ENCODE data around the gene CNOT4. TPM values are rescaled to one million over a fixed set of nuclear protein-coding genes. Genes with fewer than 3 reads are reported as not detected.

Gene CNOT4
- total RNA-seq (2022), result 21.9 and 26.0 TPM in 2 replicates
- Bru-seq, nascent RNA, result percentile 87 among the genes with signal in this experiment
- BruChase-seq, experiment 1, labeled RNA remaining after a 6-hour chase, result percentile 69 among the genes with signal in this experiment
- BruChase-seq, experiment 2, labeled RNA remaining after a 2-hour chase, result percentile 71 among the genes with signal in this experiment
- long read RNA-seq, full-length matches to known transcripts, result 20 of 32 reads
- long read RNA-seq, partial matches to known transcripts, result 8 of 32 reads
- long read RNA-seq, other reads (novel, unspliced or antisense), result 4 of 32 reads

- BruUV-seq (replicated peaks), result no TSS peak
- peak; percentile 94 for DNase-seq
- CTCF ChIA-PET, result no interaction called here
- no peaks in the 10 kb centered on the region for H3K9me3 Mint-ChIP-seq (ENCODE audit: low read depth, unreplicated experiment)
- H3K4me1 Mint-ChIP-seq (ENCODE audit: low read depth, unreplicated experiment), result peaks cover 7% of the 10 kb centered on the region
- H3K36me3 Mint-ChIP-seq (ENCODE audit: insufficient read depth, unreplicated experiment), result no peaks in the 10 kb centered on the region
- H3K4me3 Mint-ChIP-seq (ENCODE audit: low read depth, unreplicated experiment), result no peak within 1 kb of the TSS
- no peak for TF ChIP-seq CTCF (IDR thresholded peaks at IDR 0.05; ENCODE audit: unreplicated experiment)
- intact Hi-C loops (cut with micrococcal nuclease; ENCODE audit: unreplicated experiment), result loop anchor here (1.0 to 5.0 kb wide), 3 partner anchors 50 to 228 kb away; no protein-coding TSS in a partner anchor
- no peaks in the 10 kb centered on the region for H3K27me3 Mint-ChIP-seq (ENCODE audit: unreplicated experiment)
- H3K27ac Mint-ChIP-seq (ENCODE audit: unreplicated experiment), result no peak within 1 kb of the TSS
These were observed at the start of gene CNOT4 for GRCh38 chr7:135509839-135510591. Gene CNOT4 (minus strand): TSS chr7:135510102. CDS start chr7:135438331, 71,771 bp downstream.

GRCh38 chr7:135558881-135559280 lies 49.0 kb upstream of the CNOT4 start:
- Mint-ChIP-seq H3K4me3 (ENCODE audit: low read depth, unreplicated experiment) (no peak overlapping the region), H3K27me3 (ENCODE audit: unreplicated experiment) (no peaks in the 10 kb centered on the region), H3K27ac (ENCODE audit: unreplicated experiment) (no peak overlapping the region), H3K9me3 (ENCODE audit: low read depth, unreplicated experiment) (no peaks in the 10 kb centered on the region), H3K4me1 (ENCODE audit: low read depth, unreplicated experiment) (peaks cover 17% of the 10 kb centered on the region), H3K36me3 (ENCODE audit: insufficient read depth, unreplicated experiment) (peaks cover 8% of the 10 kb centered on the region)
- no peak for DNase-seq
- intact Hi-C loops (cut with micrococcal nuclease; ENCODE audit: unreplicated experiment), result loop anchor here (1.0 to 5.0 kb wide), 3 partner anchors 47 to 278 kb away; no protein-coding TSS in a partner anchor
- CTCF ChIA-PET, result interaction anchor here (0.5 kb wide), 1 partner anchor 9 kb away, joined by 5 read pairs; no protein-coding TSS in a partner anchor
- no TSS peak for BruUV-seq (replicated peaks)
- no peak for TF ChIP-seq CTCF (IDR thresholded peaks at IDR 0.05; ENCODE audit: unreplicated experiment)

GRCh38 chr7:135558337-135558767 lies 48.5 kb upstream of the CNOT4 start:
- peaks cover 8% of the 10 kb centered on the region for H3K36me3 Mint-ChIP-seq (ENCODE audit: insufficient read depth, unreplicated experiment)
- CTCF ChIA-PET, result interaction anchor here (0.5 kb wide), 1 partner anchor 9 kb away, joined by 5 read pairs; no protein-coding TSS in a partner anchor
- no peak overlapping the region for H3K27ac Mint-ChIP-seq (ENCODE audit: unreplicated experiment)
- no peaks in the 10 kb centered on the region for H3K27me3 Mint-ChIP-seq (ENCODE audit: unreplicated experiment)
- H3K9me3 Mint-ChIP-seq (ENCODE audit: low read depth, unreplicated experiment), result no peaks in the 10 kb centered on the region
- peak; percentile 66 for DNase-seq
- H3K4me3 Mint-ChIP-seq (ENCODE audit: low read depth, unreplicated experiment), result no peak overlapping the region
- peak; percentile 42 for TF ChIP-seq CTCF (IDR thresholded peaks at IDR 0.05; ENCODE audit: unreplicated experiment)
- no TSS peak for BruUV-seq (replicated peaks)
- peaks cover 17% of the 10 kb centered on the region for H3K4me1 Mint-ChIP-seq (ENCODE audit: low read depth, unreplicated experiment)
- intact Hi-C loops (cut with micrococcal nuclease; ENCODE audit: unreplicated experiment), result loop anchor here (1.0 to 5.0 kb wide), 3 partner anchors 46 to 278 kb away; no protein-coding TSS in a partner anchor

GRCh38 chr7:135557455-135558336 lies 47.8 kb upstream of the CNOT4 start, which contains the start of gene NUP205:
Gene NUP205 (plus strand): TSS chr7:135557917. CDS start chr7:135557945, 28 bp downstream.
- intact Hi-C loops (cut with micrococcal nuclease; ENCODE audit: unreplicated experiment), result loop anchor here (1.0 to 5.0 kb wide), 3 partner anchors 45 to 277 kb away; no protein-coding TSS in a partner anchor
- Mint-ChIP-seq H3K4me1 (ENCODE audit: low read depth, unreplicated experiment) (peaks cover 11% of the 10 kb centered on the region), H3K27ac (ENCODE audit: unreplicated experiment) (no peak within 1 kb of the TSS), H3K9me3 (ENCODE audit: low read depth, unreplicated experiment) (no peaks in the 10 kb centered on the region), H3K27me3 (ENCODE audit: unreplicated experiment) (no peaks in the 10 kb centered on the region), H3K36me3 (ENCODE audit: insufficient read depth, unreplicated experiment) (peaks cover 4% of the 10 kb centered on the region), H3K4me3 (ENCODE audit: low read depth, unreplicated experiment) (no peak within 1 kb of the TSS)
- CTCF ChIA-PET, result no interaction called here
- no peak for TF ChIP-seq CTCF (IDR thresholded peaks at IDR 0.05; ENCODE audit: unreplicated experiment)
- DNase-seq, result peak; percentile 69
- BruUV-seq (replicated peaks), result TSS peak; percentile 98

Measured in Calu3 (cell line).